Stimulated activated CD8-positive, alpha-beta memory T cell treated with anti-CD3 and anti-CD28 coated beads, Interleukin-4, amount 100 ng/mL, for 24 hours (primary cell): Measurements from ENCODE around the gene DPY19L3.
A peak's percentile ranks its signal among the peaks of the same experiment; 100 is the strongest.
"Not testable (repeated sequence)": the region's sequence is repeated elsewhere in the genome, so short reads cannot be mapped to it uniquely, and the experiment has no call there.

Experiments
- DNase-seq: peaks from one replicate; pipeline ENCODE4 v3.0.0-alpha.2; 2020; ENCODE audit warnings: low read depth

The DPY19L3 gene

GRCh38 chr19:32405431-32406160 is at the start of gene DPY19L3:
DPY19L3 (plus strand) TSS chr19:32405770; CDS start chr19:32408254, 2,484 bp downstream.
- peak; percentile 90 for DNase-seq

DNA sequence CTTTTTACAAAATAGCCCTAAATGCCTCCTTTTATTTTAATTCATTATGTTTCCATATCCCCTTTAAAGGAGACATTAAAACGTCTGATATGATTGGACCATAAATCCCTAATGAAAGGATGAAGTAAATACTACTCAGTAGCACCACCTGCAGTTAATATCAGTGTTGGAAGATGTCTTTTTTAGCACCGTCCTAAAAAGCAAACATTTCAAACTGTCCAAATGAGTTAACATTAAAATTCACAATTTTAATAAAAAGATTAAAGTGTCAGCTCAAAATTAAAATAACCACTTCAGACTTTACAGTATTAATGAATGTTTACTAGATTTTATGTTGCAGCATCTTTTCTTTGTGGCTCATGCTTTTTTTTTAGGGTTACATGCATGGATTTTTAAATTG is 47.9 kb upstream of the DPY19L3 start:
- no peak for DNase-seq

DNA sequence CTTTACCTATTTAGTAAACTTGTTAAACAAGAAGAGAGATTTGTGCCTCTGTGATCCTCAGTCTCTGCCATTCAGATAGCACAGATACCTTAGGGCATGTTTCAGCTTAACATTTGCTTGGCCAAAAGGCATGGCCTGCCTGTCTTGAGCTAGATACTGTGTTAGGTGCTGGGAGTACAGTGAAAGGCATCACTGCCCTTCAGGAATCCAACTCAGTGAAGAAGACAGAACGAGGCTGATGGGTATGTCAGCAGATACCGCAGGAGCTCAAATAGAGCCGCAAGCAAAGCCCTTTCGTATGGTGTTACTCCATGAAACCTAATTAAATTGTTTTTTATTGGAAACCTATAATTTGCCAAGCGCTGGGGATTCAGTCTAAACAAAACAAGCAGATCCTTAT is 47.2 kb upstream of the DPY19L3 start:
- DNase-seq = no peak

DNA sequence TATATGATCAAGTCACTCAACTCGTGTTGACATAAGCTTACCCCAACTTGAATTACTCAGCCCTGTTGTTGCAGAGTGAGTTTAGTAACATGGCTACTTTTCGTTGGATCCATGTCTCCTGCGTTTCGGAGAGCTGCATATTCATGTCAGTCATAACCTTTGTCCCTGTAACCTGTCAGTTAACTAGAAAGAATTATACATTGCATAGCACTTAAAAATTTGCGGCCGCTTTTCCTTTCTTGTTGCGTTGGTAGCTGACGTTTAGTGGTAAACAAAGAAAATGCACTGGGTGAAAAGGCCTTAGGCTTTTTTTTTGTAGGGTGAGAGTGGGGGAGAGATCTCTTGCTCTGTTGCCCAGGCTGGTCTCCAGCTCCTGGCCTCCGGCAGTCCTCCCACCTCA is 46.0 kb upstream of the DPY19L3 start:
- no peak for DNase-seq

- no peak for DNase-seq
Observed at GRCh38 chr19:32361574-32362317, 43.8 kb upstream of the DPY19L3 start.

GRCh38 chr19:32362318-32362691 is 43.3 kb upstream of the DPY19L3 start:
- no peak for DNase-seq

- DNase-seq = no peak
Observed at GRCh38 chr19:32363175-32363574, 42.4 kb upstream of the DPY19L3 start.

DNA sequence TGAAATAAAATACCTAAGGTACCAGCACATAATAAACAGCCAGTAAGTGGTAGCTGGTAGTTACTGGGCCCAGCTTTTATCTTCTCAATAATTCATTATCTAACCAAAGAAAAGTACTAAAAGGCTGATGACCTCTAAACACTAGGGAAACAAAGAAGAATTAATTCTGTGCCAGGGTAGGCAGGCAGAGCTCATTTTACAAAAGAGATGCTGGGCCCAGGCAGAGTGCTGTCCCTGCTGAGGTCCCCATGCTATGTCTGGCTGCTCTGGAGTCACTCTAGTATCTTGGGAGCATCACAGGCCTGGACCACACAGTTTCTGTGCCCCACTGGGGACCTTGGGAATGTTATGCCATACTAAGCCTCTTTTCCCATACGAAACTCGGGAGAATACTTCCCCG is 41.9 kb upstream of the DPY19L3 start:
- no peak for DNase-seq

GRCh38 chr19:32364040-32364439 is 41.5 kb upstream of the DPY19L3 start:
- DNase-seq = no peak

GRCh38 chr19:32367063-32367462 is 38.5 kb upstream of the DPY19L3 start:
- no peak for DNase-seq

DNA sequence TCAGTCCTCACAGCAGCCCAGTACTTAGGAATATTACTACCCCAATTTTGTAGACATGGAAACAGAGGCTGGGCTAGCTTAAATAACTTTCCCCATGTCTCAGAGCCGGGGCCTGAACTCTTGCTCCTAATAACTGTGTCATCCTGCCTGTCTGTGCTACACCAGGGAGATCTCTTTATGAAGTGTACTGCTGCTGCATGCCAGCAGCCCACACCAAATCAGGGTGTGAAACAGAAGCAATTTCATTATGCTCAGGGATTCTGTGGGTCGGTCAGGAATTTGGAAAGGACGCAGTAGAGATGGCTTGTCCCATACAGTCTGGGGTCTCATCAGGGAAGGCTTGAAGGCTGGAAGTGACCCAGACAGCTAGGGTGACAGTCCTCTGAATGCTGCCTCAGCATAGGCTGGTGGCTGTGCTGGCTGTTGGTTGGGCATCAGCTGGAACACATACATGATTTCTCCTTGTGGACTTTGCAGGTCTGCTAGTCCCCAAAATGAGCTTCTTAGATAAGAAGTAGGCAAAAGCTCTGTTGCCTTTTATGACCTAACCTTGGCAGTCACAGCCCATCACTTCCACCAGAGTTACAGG is 37.5 kb upstream of the DPY19L3 start:
- no peak for DNase-seq

DNA sequence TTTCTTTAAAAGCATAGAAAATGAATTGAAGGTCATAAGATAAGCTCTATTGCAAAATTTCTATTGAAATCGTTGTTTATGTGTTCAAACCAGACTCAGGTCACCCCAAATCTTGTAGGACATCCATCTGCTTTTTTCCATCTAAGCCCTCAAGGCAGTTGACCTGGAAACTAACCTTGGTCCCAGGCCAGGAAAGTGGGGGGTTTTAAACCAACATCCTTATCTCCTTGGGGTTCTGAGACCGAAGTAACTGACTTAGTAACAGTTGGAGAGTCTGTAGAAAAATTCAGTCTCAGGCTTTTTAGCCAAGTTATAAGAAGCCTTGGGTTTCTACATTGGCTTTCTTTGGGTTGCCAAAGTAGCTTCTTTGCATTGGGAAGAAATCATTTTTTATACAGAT is 36.8 kb upstream of the DPY19L3 start:
- no peak for DNase-seq

DNA sequence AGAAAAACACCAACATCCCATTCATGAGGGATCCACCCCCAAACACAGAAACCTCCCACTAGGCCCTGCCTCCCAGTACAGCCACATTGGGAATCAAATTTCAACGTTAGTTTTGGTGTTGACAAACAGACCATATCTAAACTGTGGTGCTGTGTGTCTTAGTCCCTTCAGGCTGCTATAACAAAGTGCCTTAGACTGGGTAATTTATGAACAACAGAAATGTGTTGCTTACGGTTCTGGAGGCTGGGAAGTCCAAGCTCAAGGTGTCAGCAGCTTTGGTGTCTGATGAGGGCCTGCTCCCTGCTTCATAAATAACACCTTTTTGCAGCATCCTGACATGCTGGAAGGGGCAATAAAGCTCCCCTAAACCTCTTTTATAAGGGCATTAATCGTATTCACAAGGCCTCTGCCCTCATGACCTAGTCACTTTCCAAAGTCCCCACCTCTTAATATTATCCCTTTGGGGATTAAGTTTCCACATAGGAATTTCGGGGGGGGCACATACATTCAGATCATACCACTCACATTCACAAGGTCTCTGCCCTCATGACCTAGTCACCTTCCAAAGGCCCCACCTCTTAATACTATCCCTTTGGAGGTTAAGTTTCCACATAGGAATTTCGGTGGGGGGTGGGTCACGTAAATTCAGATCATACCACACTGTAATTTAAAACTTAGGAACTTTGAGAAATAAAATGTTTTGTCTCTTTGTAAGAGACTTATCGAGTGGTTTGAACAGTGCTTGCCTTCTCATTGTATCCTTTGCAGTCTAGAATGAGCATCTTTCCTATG is 32.6 kb upstream of the DPY19L3 start:
- no peak for DNase-seq

- DNase-seq = no peak
Observed at GRCh38 chr19:32373585-32374295, 31.8 kb upstream of the DPY19L3 start.

GRCh38 chr19:32374362-32374761 is 31.2 kb upstream of the DPY19L3 start:
- DNase-seq = not testable (repeated sequence)

DNA sequence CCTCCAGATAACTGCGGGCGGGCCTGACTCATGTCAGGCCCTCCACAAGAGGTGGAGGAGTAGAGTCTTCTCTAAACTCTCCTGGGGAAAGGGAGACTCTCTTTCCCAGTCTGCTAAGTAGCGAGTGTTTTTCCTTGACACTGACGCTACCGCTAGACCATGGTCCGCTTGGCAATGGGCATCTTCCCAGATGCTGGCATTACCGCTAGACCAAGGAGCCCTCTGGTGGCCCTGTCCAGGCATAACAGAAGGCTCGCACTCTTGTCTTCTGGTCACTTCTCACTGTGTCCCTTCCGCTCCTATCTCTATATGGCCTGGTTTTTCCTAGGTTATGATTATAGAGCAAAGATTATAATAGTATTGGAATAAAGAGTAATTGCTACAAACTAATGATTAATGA is 28.5 kb upstream of the DPY19L3 start:
- DNase-seq = not testable (repeated sequence)

- DNase-seq = no peak
Observed at GRCh38 chr19:32380269-32380668, 25.3 kb upstream of the DPY19L3 start.

GRCh38 chr19:32387701-32388392 is 17.7 kb upstream of the DPY19L3 start:
- no peak for DNase-seq

DNA sequence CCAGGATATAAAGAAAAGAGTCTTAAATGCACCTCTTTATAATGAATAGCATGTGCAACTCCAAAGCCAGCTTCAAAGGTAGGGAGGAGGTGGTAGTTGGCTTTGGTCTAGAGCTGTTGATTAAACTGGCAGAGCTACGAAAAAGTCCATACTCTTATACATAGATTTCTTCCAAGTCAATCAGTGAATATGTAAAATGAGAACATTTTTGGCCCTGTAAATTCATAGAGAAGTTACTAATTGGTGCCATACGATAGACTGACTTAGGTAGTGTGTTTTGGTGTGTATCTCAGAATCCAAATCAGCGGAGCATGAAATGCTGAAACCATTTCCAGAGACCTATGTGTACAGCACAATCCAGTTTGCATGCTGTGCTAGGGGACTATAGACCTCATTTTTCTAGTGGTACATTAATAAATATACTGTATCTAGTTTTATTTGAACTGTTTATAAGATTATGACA is 17.1 kb upstream of the DPY19L3 start:
- no peak for DNase-seq

DNA sequence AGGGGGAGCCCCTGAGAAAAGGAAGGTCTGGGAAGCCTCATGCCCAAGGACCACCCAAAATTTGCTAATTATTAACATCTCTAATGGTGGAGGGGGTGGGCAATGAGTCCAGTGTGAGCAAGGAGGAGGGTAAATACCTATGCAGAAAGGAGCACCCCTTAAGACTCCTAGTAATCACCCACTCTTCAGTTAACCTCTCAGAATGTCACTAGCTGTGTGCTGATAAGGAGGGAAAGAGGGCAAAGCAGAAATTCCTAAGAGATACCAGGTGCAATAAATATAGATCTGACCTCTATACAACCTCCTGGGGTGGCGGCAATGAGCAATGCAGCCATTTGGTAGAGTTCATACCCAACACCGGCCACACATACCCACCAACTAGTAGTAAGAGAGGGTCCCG is 12.7 kb upstream of the DPY19L3 start:
- DNase-seq = no peak

DNA sequence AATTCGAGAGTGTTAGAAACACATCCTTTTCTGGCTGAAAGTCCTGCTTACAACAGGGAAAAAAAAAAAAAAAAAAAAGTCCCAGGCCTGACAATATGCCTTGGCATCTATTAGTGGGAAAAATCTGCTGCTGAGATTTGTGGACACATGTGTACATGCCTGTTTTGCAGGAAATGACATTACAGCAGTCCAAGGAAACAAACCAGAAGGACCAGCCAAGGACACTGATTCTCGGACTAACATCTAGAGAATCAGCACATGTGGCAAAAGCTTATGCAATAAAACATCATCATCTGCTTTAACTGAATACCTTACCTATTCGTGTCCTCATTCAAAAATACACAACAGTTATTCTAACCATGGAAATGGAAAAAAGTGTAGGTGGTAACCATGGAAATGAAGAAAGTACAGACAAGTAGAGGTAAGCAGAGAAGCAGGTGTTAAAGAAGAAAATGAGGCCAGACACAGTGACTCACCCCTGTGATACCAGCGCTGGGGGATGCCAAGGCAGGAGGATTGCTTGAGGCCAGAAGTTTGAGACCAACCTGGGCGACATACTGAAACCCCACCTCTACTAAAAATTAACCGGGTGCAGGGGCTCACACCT is 9.4 kb upstream of the DPY19L3 start:
- no peak for DNase-seq
